ENCODE results near the gene MAD2L1.

DNA sequence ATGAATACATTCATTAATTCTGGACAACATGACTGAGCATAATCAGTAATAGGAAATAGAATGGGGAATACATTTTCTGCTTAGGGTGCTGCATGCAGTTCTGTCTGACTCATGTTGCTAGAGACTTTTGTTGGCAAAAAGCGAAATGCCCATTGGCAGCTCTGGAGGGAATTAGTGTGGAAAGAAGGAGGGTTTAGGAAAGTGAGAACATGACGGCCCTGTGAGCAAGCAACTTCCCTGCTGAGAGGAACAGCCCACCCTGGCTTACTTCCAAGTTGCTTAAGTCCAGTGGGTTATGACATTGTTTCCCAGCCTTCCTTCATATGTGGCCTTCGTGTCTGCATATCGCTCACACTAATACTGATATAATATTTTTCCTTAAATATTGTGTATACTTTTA, 13.8 kb downstream of the MAD2L1 start:
- TF ChIP-seq POLR2A (IDR thresholded peaks at IDR 0.05; ENCODE audit: low read depth, low read length) = no peak
- TF ChIP-seq, protein P1, sequence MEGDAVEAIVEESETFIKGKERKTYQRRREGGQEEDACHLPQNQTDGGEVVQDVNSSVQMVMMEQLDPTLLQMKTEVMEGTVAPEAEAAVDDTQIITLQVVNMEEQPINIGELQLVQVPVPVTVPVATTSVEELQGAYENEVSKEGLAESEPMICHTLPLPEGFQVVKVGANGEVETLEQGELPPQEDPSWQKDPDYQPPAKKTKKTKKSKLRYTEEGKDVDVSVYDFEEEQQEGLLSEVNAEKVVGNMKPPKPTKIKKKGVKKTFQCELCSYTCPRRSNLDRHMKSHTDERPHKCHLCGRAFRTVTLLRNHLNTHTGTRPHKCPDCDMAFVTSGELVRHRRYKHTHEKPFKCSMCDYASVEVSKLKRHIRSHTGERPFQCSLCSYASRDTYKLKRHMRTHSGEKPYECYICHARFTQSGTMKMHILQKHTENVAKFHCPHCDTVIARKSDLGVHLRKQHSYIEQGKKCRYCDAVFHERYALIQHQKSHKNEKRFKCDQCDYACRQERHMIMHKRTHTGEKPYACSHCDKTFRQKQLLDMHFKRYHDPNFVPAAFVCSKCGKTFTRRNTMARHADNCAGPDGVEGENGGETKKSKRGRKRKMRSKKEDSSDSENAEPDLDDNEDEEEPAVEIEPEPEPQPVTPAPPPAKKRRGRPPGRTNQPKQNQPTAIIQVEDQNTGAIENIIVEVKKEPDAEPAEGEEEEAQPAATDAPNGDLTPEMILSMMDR (IDR thresholded peaks at IDR 0.05; ENCODE audit: extremely low read depth in 1 of 2, insufficient read depth in 1 of 2, low read depth in 1 of 2, low read length in 2 of 2) = no peak
- TF ChIP-seq, protein P2, sequence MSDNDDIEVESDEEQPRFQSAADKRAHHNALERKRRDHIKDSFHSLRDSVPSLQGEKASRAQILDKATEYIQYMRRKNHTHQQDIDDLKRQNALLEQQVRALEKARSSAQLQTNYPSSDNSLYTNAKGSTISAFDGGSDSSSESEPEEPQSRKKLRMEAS (IDR thresholded peaks at IDR 0.05; ENCODE audit: insufficient read depth, insufficient read length) = no peak
- no peak for TF ChIP-seq POLR2AphosphoS5 (IDR thresholded peaks at IDR 0.05; ENCODE audit: insufficient read depth, low read depth, low read length)
- TF ChIP-seq EZH2 (IDR thresholded peaks at IDR 0.05; ENCODE audit: borderline replicate concordance, low read depth, low read length, severe bottlenecking) = no peak
- no peak for TF ChIP-seq JUN (IDR thresholded peaks at IDR 0.05; ENCODE audit: borderline replicate concordance, insufficient read depth, insufficient read length, low read depth)
- peak; percentile 58 for TF ChIP-seq FOS (IDR thresholded peaks at IDR 0.05; ENCODE audit: borderline replicate concordance, insufficient read depth, low read length)
- TF ChIP-seq MYC (IDR thresholded peaks at IDR 0.05; ENCODE audit: low read depth, low read length) = no peak
